GM19240 (cell line): ENCODE measurements around the gene TM2D1.
"Not testable (repeated sequence)": the region's sequence is repeated elsewhere in the genome, so short reads cannot be mapped to it uniquely, and the experiment has no call there.

ENCODE experiments used
- DNase-seq: peaks from one replicate; pipeline ENCODE4 v3.0.0; 2011; ENCODE audit warnings: low spot score; ENCODE audit not compliant: insufficient read length

TM2D1 gene

GRCh38 chr1:61724813-61725694, at the start of gene TM2D1:
TM2D1 (minus strand) TSS chr1:61725141; CDS start chr1:61725120, 21 bp downstream.
- DNase-seq: peak; percentile 88

DNA sequence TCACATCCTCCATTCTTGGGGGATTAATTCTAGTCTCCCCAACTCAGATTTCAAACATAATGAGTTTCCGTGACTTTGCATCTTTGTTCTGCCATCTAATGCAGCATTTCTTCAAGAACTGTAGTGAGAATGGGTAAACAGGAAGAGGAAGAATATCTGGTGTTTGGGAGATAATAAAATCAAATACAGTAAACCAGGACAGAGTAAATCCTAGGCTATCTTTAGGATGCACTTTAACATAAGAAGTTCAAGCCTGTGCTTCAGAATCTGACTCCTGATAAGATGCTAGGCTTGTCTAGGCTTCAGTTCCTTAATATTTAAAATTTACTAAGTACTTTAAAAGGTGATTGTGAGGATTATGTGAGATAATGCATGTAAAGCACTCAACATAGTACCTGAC, 45.2 kb upstream of the TM2D1 start:
- DNase-seq: no peak

DNA sequence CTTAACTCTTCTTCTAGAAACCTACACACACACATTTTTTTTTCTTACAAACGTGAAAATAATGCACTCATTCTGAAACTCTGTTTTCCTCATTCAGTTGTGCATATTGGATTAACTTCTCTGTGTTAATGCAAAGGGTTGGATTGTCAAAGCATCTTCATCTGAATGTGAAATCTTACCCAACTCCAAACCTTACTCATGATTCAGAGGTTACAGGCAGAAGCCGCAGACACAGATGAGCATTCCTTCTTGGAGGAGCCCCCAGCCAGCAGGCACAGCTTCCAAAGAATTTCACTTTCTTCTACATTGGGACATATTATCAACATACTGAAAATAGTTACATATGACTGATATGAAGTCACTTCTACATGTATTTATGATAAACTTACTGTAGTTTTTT, 33.0 kb upstream of the TM2D1 start:
- DNase-seq: no peak

- no peak for DNase-seq
Measured at GRCh38 chr1:61756773-61757172, 31.8 kb upstream of the TM2D1 start.

DNA sequence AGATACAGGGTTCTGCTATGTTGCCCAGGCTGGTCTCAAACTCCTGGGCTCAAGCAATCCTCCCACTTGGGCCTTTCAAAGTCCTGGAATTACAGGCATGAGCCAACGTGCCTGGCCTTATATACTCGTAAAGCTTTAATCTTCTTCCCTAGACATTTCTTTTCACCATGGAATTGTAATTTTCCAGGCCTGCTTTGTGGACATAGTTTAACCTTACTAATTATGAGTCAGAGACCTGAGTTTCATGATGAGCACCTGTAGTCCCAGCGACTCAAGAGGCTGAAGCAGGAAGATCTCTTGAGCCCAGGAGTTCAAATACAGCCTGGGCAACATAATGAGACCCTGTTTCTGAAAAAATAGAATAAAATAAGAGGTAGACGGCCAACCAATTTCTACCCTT, 29.6 kb upstream of the TM2D1 start:
- DNase-seq: no peak

DNA sequence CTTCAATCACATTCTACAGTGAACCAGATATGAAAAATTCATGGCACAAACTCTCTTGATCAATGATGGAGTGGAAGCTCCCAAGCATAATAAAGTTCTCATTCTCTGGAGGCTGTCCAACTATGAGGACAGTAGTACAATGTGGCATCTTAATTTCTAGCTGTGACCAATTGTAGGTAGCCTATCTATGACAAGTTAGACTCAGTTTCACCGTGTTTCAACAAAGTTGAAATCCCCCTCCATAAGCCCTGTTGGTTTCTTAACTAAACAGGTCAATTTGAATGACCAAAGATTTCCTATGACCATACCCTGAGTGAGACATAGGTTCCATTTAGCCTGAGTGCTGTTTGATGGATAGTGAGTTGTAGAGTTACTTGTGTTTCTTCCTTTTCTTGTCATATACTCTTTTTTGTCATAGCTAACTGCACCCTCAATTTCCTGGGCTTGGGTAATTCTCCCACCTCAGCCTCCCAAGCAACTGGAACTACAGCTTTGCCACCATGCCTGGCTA, 29.1 kb upstream of the TM2D1 start:
- DNase-seq: no peak

GRCh38 chr1:61752921-61753389, 28.0 kb upstream of the TM2D1 start:
- DNase-seq: no peak

DNA sequence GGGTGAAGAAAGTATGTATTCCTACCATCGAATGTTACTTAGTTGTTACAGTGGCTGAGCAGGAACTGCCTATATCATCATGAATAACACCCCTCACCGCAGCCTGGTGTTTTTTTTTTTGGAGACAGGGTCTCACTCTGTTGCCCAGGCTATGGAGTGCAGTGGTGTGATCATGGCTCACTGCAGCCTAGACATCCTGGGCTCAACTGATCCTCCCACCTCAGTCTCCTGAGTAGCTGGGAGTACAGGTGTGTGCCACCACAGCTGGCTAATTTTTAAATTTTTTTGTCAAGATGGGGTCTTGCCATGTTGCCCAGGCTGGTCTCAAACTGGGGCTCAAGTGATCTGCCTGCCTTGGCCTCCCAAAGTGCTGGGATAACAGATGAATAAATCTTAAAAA, 24.6 kb upstream of the TM2D1 start:
- DNase-seq: no peak

GRCh38 chr1:61748566-61748965, 23.6 kb upstream of the TM2D1 start:
- no peak for DNase-seq

- DNase-seq: no peak
Measured at GRCh38 chr1:61746813-61747212, 21.9 kb upstream of the TM2D1 start.

- no peak for DNase-seq
Measured at GRCh38 chr1:61743716-61744580, 19.0 kb upstream of the TM2D1 start.

DNA sequence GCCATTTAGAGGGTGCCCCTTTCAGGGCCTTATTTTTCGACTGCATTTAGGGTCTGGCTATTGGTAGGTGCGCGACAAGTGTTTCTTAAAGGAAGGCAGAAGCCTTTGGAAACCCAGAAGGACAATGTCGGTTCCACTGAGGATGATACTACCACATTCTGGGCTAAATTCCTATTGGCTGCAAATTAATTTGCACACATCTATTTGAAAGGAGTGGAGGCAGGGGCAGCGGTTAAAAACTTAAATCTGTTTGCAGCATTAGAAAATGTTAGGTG, 18.4 kb upstream of the TM2D1 start:
- DNase-seq: no peak

- DNase-seq: no peak
Measured at GRCh38 chr1:61742620-61743430, 17.9 kb upstream of the TM2D1 start.

DNA sequence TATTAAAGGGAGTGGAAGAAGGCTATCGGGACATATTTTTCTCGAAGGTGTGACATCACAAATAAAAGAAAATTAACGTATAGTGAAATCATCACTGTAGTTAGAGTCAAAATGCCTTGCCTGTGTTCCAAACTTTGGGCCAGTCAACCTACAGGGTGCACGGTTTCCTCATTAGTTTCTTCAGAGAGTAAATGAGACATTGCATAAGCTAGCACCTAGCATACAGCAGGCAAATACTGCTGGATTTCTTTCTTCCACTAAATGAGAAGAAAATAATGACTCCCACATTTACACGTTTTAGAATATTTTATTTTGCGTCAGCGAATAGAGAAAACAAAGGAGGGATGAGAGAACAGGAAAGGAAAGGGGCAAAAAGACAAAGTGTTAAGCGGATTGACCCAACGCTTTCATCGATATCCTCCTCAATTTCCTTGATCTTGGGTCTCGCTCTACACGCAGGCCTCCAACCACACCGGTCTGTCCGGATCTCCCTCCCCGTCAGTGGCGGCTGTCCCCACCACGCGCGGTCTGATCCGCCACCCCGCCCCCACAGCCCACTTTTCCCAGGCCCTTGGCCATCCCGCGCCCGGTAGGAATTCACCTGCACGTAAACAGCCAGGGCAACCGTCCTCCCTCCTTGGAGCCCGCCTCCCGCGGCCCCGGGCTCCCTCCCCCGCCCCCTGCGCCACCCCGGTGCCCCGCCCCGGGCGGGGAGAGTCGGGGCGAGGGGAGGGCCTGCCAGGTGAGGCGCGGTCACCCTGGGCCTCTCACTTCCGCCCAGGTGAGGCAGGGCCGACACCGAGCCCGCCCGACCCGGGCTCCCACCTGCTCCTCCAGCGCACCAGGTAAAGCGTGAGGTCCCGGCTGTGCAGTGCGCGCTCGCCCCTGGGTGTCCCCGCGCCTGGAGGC, 17.0 kb upstream of the TM2D1 start, which contains the start of gene PATJ:
Gene PATJ, plus strand, starts transcription at position 770 of the 909 bp plus-strand sequence. CDS start 20,413 bp downstream, outside the sequence.
- DNase-seq: peak; percentile 29

GRCh38 chr1:61740751-61741700, 16.1 kb upstream of the TM2D1 start:
- no peak for DNase-seq

- DNase-seq: no peak
Measured at GRCh38 chr1:61732726-61733125, 7.8 kb upstream of the TM2D1 start.

DNA sequence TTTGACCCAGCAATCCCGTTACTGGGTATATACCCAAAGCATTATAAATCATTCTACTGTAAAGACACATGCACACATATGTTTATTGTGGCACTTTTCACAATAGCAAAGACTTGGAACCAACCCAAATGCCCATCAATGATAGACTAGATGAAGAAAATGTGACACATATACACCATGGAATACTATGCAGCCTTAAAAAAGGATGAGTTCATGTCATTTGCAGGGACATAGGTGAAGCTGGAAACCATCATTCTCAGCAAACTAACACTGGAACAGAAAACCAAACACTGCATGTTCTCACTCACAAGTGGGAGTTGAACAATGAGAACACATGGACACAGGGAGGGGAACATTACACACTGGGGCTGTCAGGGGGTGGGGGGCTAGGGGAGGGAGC, 5.7 kb upstream of the TM2D1 start:
- not testable (repeated sequence) for DNase-seq

DNA sequence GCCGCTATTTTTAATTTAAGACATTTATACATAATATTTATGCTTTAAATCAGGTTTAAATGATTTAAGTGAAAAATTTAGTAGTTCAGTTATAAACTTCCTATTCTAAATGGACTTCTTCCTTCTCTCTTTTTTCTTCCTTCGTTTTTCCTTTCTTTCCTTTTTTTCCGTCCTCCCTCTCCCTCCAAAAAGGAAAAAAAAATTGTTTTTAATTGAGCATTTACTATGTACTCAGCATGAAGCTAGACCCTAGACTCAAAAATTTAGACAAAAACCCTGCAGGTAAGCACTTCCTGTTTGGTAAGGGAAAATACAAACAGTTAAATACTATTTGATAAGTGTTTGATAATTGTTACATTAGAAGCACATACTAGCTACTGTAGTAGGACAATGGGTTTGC, 2.6 kb upstream of the TM2D1 start:
- no peak for DNase-seq

GRCh38 chr1:61724506-61724812, 482 bp downstream of the TM2D1 start:
- DNase-seq: no peak
